Measurements from ENCODE around the gene CREG2. TPM values are rescaled to one million over a fixed set of nuclear protein-coding genes. Genes with fewer than 3 reads are reported as not detected.

CREG2 gene, protein sequence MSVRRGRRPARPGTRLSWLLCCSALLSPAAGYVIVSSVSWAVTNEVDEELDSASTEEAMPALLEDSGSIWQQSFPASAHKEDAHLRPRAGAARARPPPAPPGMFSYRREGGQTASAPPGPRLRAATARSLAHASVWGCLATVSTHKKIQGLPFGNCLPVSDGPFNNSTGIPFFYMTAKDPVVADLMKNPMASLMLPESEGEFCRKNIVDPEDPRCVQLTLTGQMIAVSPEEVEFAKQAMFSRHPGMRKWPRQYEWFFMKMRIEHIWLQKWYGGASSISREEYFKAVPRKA
- 2.8 TPM for total RNA-seq

DNA sequence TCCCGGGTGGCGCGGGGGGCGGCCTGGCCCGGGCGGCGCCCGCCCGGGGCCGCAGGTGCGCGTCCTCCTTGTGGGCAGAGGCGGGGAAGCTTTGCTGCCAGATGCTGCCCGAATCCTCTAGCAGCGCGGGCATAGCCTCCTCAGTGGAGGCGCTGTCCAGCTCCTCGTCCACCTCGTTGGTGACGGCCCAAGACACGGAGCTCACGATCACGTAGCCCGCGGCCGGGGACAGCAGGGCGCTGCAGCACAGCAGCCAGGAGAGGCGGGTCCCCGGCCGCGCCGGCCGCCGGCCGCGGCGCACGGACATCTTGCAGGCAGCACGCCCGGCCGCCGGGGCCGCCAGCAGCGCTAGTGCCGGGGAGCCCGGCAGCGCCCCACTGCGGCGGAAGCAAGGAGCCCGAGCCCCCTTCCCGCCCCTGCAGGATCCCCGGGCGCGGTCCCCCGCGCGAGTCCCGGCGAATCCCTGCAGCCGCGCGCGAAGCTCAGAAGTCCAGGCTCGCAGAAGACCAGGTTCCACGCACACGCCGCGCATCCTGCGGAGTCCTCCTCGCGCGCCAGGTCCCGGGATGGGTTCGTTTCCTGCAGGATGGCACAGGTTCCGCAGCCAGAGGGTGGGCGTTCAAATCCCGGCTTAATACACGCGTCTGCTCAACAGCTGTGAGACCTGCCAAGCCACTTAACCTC, at the start of gene CREG2:
Gene CREG2, minus strand, starts transcription at position 353 of the 684 bp plus-strand sequence. Its CDS starts 46 bp downstream, at position 307.

DNA sequence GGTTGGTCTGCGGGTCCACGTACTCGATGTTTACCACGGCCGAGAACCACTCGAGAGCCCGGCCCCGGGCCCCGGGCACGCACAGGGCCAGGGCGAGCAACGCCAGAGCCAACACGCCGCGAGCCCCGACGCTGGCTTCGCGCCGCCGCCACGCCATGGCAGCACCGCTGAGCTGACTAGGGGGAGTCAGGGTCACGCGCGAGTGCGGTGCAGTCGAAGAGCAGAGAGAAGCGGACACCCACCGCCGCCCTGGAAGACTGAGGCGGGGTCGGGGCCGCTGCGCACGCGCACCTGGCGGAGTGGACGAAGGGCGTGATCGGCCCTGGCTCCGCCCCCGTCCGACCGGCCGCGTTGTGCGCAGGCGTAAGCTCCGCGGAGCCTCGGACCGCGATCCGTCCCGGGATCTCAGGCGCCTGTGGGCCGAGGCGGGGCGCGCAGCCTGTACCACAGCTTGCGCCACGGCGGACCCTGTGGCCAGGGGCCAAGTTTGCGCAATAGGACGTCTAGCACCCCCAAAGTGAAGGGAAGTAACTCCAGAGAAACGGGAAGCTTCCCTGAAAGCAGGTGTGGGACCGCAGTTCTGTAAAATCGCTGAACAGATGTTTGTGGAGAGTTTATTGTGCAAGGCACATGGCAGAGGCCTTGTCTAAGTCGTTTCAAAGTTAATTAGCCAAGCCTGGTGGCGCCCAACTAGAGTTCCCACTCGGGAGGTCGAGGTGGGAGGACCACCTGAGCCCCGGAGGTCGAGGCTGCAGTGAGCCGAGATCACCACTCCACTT, 78.7 kb downstream of the CREG2 start, which contains the start of gene RNF149:
Gene RNF149, minus strand, starts transcription at position 270 of the 779 bp plus-strand sequence. Its CDS starts 113 bp downstream, at position 157.

Other genes starting within 250 kb of the CREG2 start
- gene TBC1D8, start 236.1 kb downstream of the CREG2 start, total RNA-seq: 20.8 TPM
- gene CNOT11, start 134.6 kb downstream of the CREG2 start, total RNA-seq: 17.7 TPM
- 82.6 TPM for gene RNF149, start 78.8 kb downstream of the CREG2 start, total RNA-seq
- gene RFX8, start 87.6 kb upstream of the CREG2 start, total RNA-seq: 1.5 TPM

Measured in camera-type eye (tissue), 1 donor.